GM13977 (cell line): ENCODE measurements around the gene ETV2.

ENCODE experiments used
- DNase-seq: peaks from one replicate; pipeline ENCODE4 v3.0.0; 2012; ENCODE audit warnings: low spot score
- in situ Hi-C: fragments of 300-500 bp; cut with MboI; formaldehyde crosslinking; loops from one replicate; pipeline ENCODE4 v1.12.0; 2022; ENCODE audit warnings: low sequenced_read_pairs, low pct_unique_long_range_greater_than_20kb, mixed read lengths, inconsistent platforms; ENCODE audit not compliant: unreplicated experiment
- TF ChIP-seq, protein P1 (sequence below): IDR thresholded peaks from 2 replicates; pipeline ENCODE4 v1.5.1; 2012; ENCODE audit warnings: mild to moderate bottlenecking, control low read depth; ENCODE audit not compliant: insufficient read depth; ENCODE audit errors: extremely low read depth, missing control alignments

ETV2 gene

DNA sequence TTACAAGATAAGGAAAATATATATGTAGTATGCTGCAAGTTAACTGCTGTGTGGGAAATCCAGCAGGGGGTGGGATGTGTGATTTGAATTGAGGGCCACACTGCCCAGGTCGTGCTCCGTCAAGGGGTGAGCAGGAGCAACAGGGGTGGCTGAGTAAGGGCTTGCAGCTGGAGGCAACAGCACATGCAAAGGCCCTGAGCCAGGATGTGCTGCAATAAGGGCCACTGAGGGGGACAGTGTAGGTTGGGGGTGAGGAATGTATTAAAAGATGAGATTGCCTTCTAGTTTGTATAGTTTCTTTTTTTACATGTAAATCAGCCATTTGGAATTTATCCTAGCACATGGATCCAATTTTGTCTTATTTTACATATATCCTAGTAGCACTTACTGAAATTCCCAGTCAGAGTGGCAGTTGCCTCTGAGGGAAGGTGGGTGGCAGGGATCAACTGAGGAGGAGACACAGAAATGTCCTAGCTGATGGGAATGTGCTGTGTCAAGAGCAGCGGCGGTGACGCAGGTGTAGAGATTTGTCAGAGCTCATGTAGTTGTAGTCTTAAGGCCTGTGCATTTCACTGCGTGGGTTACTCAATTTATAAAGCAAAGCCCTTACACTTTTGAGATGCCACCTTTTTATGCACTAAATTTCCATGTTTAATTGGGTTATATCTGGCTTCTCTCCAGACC, 18.1 kb upstream of the ETV2 start:
- in situ Hi-C loops = no loop called here
- DNase-seq = no peak
- TF ChIP-seq, protein P1, sequence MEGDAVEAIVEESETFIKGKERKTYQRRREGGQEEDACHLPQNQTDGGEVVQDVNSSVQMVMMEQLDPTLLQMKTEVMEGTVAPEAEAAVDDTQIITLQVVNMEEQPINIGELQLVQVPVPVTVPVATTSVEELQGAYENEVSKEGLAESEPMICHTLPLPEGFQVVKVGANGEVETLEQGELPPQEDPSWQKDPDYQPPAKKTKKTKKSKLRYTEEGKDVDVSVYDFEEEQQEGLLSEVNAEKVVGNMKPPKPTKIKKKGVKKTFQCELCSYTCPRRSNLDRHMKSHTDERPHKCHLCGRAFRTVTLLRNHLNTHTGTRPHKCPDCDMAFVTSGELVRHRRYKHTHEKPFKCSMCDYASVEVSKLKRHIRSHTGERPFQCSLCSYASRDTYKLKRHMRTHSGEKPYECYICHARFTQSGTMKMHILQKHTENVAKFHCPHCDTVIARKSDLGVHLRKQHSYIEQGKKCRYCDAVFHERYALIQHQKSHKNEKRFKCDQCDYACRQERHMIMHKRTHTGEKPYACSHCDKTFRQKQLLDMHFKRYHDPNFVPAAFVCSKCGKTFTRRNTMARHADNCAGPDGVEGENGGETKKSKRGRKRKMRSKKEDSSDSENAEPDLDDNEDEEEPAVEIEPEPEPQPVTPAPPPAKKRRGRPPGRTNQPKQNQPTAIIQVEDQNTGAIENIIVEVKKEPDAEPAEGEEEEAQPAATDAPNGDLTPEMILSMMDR = no peak

DNA sequence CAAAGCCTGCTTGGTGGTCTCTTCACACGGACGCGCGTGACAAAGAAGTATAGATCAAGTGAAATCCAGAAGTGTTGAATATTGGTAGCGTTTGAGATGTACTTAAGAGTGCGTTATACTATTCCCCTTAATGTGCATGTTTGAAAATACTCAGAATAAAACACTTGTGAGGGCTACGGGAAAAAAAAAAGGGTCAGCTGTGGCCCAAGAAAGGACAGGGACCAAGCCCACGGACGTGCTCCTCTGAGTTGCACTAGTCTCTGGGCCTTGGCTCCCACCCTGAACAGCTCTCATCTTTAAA, 13.3 kb upstream of the ETV2 start:
- DNase-seq = no peak
- in situ Hi-C loops = no loop called here
- TF ChIP-seq, protein P1 = no peak

DNA sequence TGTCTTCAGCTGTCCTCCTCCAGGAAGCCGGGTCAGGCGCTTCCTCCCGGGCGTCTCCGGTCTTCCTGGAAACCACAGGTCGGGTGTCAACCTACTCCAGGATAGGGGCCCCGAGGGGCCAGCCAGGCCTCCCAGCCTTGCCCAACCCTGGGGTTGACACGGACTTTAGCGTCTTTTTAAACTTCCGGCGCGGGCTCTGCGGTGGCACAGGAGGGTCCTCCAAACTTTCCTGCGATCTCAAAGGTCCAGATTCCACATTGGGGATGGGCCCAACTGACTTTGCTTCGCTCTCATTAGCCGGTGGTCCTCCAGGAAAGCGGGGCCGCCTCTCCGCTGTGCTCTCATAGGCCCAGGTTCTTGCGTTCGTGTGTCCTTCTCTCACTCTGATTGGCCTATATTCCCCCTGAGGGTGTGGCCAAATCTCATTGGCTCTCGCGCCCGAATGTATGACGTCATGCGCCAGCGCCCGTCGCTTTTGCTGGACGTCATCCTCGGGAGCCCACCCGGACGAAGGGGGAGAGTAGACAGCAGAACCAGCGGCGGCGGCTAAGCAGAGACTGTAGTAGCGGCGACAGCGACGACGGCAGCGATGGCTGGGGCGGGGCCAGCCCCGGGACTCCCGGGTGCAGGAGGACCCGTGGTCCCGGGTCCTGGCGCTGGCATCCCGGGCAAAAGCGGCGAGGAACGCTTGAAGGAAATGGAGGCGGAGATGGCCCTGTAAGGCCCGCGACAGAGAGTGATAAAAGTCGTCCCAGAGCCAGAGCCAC, 12.8 kb upstream of the ETV2 start, which contains the start of gene RBM42:
Gene RBM42, plus strand, starts transcription at position 472 of the 767 bp plus-strand sequence. Its CDS starts 118 bp downstream, at position 590.
- in situ Hi-C loops = no loop called here
- TF ChIP-seq, protein P1 = no peak
- peak; percentile 98 for DNase-seq

DNA sequence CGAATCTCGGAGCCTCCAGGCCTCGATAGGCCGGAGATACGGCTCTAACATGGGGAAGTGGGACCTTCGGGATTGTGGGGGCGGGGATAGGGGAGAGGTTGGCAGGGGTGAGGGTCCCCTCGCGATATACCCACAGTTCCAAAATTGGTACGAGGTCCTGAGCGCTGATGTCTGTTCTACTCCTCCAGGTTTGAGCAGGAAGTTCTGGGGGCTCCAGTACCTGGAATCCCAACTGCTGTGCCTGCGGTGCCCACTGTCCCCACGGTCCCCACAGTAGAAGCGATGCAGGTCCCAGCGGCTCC, 12.3 kb upstream of the ETV2 start:
- in situ Hi-C loops = no loop called here
- TF ChIP-seq, protein P1 = no peak
- no peak for DNase-seq

DNA sequence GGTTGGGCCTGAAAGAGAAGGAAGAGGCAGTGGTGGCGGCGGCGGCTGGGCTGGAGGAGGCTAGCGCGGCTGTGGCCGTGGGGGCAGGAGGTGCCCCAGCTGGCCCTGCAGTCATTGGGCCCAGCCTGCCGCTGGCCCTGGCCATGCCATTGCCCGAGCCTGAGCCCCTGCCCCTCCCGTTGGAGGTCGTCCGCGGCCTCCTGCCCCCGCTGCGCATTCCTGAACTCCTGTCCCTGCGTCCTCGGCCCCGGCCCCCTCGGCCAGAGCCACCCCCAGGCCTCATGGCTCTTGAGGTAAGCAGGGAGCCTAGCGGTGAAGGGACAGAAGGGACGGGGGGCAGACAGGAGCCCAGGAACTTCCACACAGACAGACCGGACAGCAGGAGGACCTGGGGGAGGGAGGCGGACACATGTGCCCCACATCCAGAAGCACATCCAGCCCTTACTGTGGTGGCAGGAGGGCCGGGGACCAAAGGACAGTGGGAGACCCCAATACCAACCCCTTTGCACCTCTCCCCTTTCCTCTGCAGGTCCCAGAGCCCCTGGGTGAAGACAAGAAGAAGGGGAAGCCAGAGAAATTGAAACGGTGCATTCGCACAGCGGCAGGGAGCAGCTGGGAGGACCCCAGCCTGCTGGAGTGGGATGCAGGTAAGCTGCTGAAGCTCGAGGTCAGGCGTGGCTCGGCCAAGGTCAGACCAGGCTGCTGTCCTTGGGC, 7.7 kb upstream of the ETV2 start:
- no peak for DNase-seq
- TF ChIP-seq, protein P1 = no peak
- in situ Hi-C loops = no loop called here

DNA sequence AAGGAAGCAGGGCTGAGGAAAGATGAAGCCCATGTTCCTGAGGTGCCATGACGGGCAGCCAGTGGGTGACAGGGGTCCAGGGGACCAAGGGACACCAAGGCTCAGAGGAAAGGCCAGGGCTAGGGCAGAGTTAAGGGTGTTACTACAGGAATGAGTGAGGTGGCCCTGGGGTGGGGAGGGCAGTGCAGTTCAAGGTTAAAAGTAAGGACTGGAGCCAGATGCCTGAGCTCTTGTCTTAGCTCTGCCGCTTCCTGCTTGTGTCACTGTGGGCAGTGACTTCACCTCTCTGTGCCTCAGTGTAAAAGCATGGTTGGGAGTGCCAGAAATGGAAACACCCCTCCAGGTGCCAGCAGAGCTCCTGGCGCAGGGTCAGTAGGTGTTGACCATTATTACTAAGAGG, 4.9 kb upstream of the ETV2 start:
- TF ChIP-seq, protein P1 = no peak
- no peak for DNase-seq
- in situ Hi-C loops = no loop called here
